Activated CD8-positive, alpha-beta T cell treated with anti-CD3 and anti-CD28 coated beads for 36 hours (primary cell): ENCODE data around the gene GET4. TPM values are rescaled to one million over a fixed set of nuclear protein-coding genes. Genes with fewer than 3 reads are reported as not detected.

Source experiments
- ATAC-seq: fragments of 200-7000 bp; cut with Tn5 transposase; one replicate; pipeline ENCODE4 v1.10.0; 2021; ENCODE audit warnings: mild to moderate bottlenecking, moderate library complexity
- CTCF ChIA-PET: fragments of 350-600 bp; sonication (Branson Sonifier 250); formaldehyde crosslinking; loops from one replicate; lab custom pipeline; 2021; ENCODE audit warnings: antibody characterized with exemption; lab: Charles Lee
- POLR2A ChIA-PET: fragments of 350-600 bp; sonication (Branson Sonifier 250); formaldehyde crosslinking; loops from one replicate; lab custom pipeline; 2021; ENCODE audit warnings: antibody characterized with exemption; lab: Charles Lee
- DNase-seq: peaks from one replicate; pipeline ENCODE4 v3.0.0-alpha.2; 2020
- H3K27ac Mint-ChIP-seq: one replicate; pipeline ENCODE4 v1.8.0; 2021; ENCODE audit warnings: mild to moderate bottlenecking, mixed read lengths
- H3K27me3 Mint-ChIP-seq: one replicate; pipeline ENCODE4 v1.8.0; 2021; ENCODE audit warnings: mixed read lengths
- H3K36me3 Mint-ChIP-seq: one replicate; pipeline ENCODE4 v1.8.0; 2021; ENCODE audit warnings: low read depth, mixed read lengths
- H3K4me1 Mint-ChIP-seq: one replicate; pipeline ENCODE4 v1.8.0; 2021; ENCODE audit warnings: low read depth, mixed read lengths
- H3K4me3 Mint-ChIP-seq: one replicate; pipeline ENCODE4 v1.8.0; 2021; ENCODE audit warnings: mild to moderate bottlenecking, moderate library complexity, mixed read lengths
- H3K9me3 Mint-ChIP-seq: one replicate; pipeline ENCODE4 v1.8.0; 2021; ENCODE audit warnings: mixed read lengths
- CTCF ChIP-seq: fragments of 200-600 bp; IDR thresholded peaks from one replicate; pipeline ENCODE4 v1.8.0; 2022; ENCODE audit warnings: antibody characterized with exemption, mild to moderate bottlenecking
- intact Hi-C: fragments of 100-400 bp; cut with micrococcal nuclease; formaldehyde crosslinking; loops from one replicate; pipeline ENCODE4 v1.10.0; 2022
- total RNA-seq, 2 experiments: library from RNA; stranded (reverse); gene quantifications; one replicate each; pipeline ENCODE4 v1.2.3, GENCODE V29; 2021

Gene GET4
- total RNA-seq, 2 experiments from 2014 or later = 20.6 to 31.9 TPM

- TF ChIP-seq CTCF = no peak
- DNase-seq (no peak), ATAC-seq (no peak)
- H3K27ac Mint-ChIP-seq = no peak overlapping the region
- POLR2A ChIA-PET = interaction anchor here (0.8 kb wide), 1 partner anchor 19 kb away, joined by 3 read pairs; no protein-coding TSS in a partner anchor
- no peaks in the 10 kb centered on the region for H3K9me3 Mint-ChIP-seq
- H3K27me3 Mint-ChIP-seq = no peaks in the 10 kb centered on the region
- CTCF ChIA-PET = interaction anchor here (1.0 kb wide), 1 partner anchor 49 kb away, joined by 3 read pairs; no protein-coding TSS in a partner anchor
- H3K36me3 Mint-ChIP-seq = peaks cover 2% of the 10 kb centered on the region
- H3K4me1 Mint-ChIP-seq = peaks cover 30% of the 10 kb centered on the region
- H3K4me3 Mint-ChIP-seq = no peak overlapping the region
- intact Hi-C loops = no loop called here
Measured at GRCh38 chr7:918118-918425, 41.7 kb downstream of the GET4 start.

GRCh38 chr7:918441-919113 lies 42.2 kb downstream of the GET4 start:
- intact Hi-C loops = no loop called here
- CTCF ChIA-PET = interaction anchor here (1.0 kb wide), 1 partner anchor 49 kb away, joined by 3 read pairs; no protein-coding TSS in a partner anchor

GRCh38 chr7:919114-919442 lies 42.7 kb downstream of the GET4 start:
- DNase-seq (no peak), ATAC-seq (no peak)
- Mint-ChIP-seq H3K9me3 (no peaks in the 10 kb centered on the region), H3K27ac (no peak overlapping the region), H3K36me3 (peaks cover 2% of the 10 kb centered on the region), H3K4me3 (no peak overlapping the region), H3K27me3 (no peaks in the 10 kb centered on the region), H3K4me1 (peaks cover 37% of the 10 kb centered on the region)
- no peak for TF ChIP-seq CTCF
- intact Hi-C loops = no loop called here
- ChIA-PET POLR2A (no interaction called here), CTCF (no interaction called here)

More at GRCh38 chr7:918441-919113, 42.2 kb downstream of the GET4 start:
- Mint-ChIP-seq H3K27me3 (no peaks in the 10 kb centered on the region), H3K4me1 (peaks cover 35% of the 10 kb centered on the region), H3K36me3 (peaks cover 2% of the 10 kb centered on the region), H3K27ac (no peak overlapping the region), H3K9me3 (no peaks in the 10 kb centered on the region), H3K4me3 (no peak overlapping the region)
- no peak for TF ChIP-seq CTCF
- no peak for DNase-seq
- no peak for ATAC-seq
- POLR2A ChIA-PET = interaction anchor here (0.8 kb wide), 1 partner anchor 19 kb away, joined by 3 read pairs; no protein-coding TSS in a partner anchor

- Mint-ChIP-seq H3K36me3 (peaks cover 2% of the 10 kb centered on the region), H3K4me3 (no peak overlapping the region), H3K9me3 (no peaks in the 10 kb centered on the region), H3K4me1 (peaks cover 43% of the 10 kb centered on the region), H3K27me3 (no peaks in the 10 kb centered on the region), H3K27ac (no peak overlapping the region)
- DNase-seq (no peak), ATAC-seq (no peak)
- TF ChIP-seq CTCF = no peak
- POLR2A ChIA-PET = no interaction called here
- intact Hi-C loops = no loop called here
- CTCF ChIA-PET = no interaction called here
Measured at GRCh38 chr7:919924-920341, 43.6 kb downstream of the GET4 start.

GRCh38 chr7:920351-921070 lies 44.2 kb downstream of the GET4 start:
- Mint-ChIP-seq H3K9me3 (no peaks in the 10 kb centered on the region), H3K27me3 (no peaks in the 10 kb centered on the region), H3K4me3 (peak overlapping the region; percentile 21), H3K27ac (peak overlapping the region; percentile 97), H3K4me1 (peaks cover 46% of the 10 kb centered on the region), H3K36me3 (peaks cover 2% of the 10 kb centered on the region)
- peak; percentile 63 for DNase-seq
- ATAC-seq = no peak
- no peak for TF ChIP-seq CTCF
- CTCF ChIA-PET = interaction anchor here (0.9 to 1.5 kb wide), 2 partner anchors 10 to 13 kb away, joined by 3 to 6 read pairs; no protein-coding TSS in a partner anchor
- POLR2A ChIA-PET = interaction anchor here (1.2 to 3.0 kb wide), 5 partner anchors 9 to 55 kb away, joined by 3 to 12 read pairs (median 5); partner anchors contain the start of gene COX19
- intact Hi-C loops = no loop called here
